Lung (tissue), 12 donors: ENCODE results near the gene MRGPRX2. TPM values are rescaled to one million over a fixed set of nuclear protein-coding genes. Genes with fewer than 3 reads are reported as not detected.

Experiments
- ATAC-seq: fragments of 200-7000 bp; cut with Tn5 transposase; one replicate; pipeline ENCODE4 v1.9.1; 2020; ENCODE audit warnings: moderate number of reproducible peaks; ENCODE audit not compliant: insufficient read depth, low FRiP score
- DNase-seq, 3 donors: peaks; one replicate each; pipeline ENCODE4 v3.0.0-alpha.2; 2013 to 2017
- H3K27ac ChIP-seq, 2 donors: one replicate each; pipeline ENCODE4 v1.5.1; 2013; ENCODE audit warnings: mild to moderate bottlenecking in 2 of 2, moderate library complexity in 2 of 2, control low read depth in 1 of 2, inconsistent platforms in 1 of 2, low read depth in 1 of 2, low read length in 1 of 2
- H3K27me3 ChIP-seq, 3 donors: one replicate each; pipeline ENCODE4 v1.5.1; 2013; ENCODE audit warnings: low read length in 2 of 3; ENCODE audit not compliant: control insufficient read depth in 3 of 3, insufficient read depth in 3 of 3
- H3K36me3 ChIP-seq, 4 donors: one replicate each; pipeline ENCODE4 v1.5.1; 2013; ENCODE audit warnings: low read length in 4 of 4, mild to moderate bottlenecking in 1 of 4, moderate library complexity in 1 of 4; ENCODE audit not compliant: control insufficient read depth in 4 of 4, insufficient read depth in 4 of 4
- H3K4me1 ChIP-seq, 5 donors: one replicate each; pipeline ENCODE4 v1.5.1; 2013; ENCODE audit warnings: low read length in 5 of 5, mild to moderate bottlenecking in 2 of 5, moderate library complexity in 1 of 5; ENCODE audit not compliant: control insufficient read depth in 5 of 5, insufficient read depth in 5 of 5
- H3K4me3 ChIP-seq: one replicate; pipeline ENCODE4 v1.5.1; 2013; ENCODE audit warnings: mild to moderate bottlenecking, control low read depth, moderate library complexity
- H3K9ac ChIP-seq, 2 donors: one replicate each; pipeline ENCODE4 v1.5.1; 2013; ENCODE audit warnings: low read length in 2 of 2, control low read depth in 1 of 2; ENCODE audit not compliant: insufficient read depth in 1 of 2
- H3K9me3 ChIP-seq, 4 donors: one replicate each; pipeline ENCODE4 v1.5.1; 2013; ENCODE audit warnings: low read length in 3 of 4, mild to moderate bottlenecking in 1 of 4, moderate library complexity in 1 of 4; ENCODE audit not compliant: control insufficient read depth in 4 of 4, insufficient read depth in 3 of 4
- WGBS, 2 donors: extraction: QIAGEN DNeasy Blood & Tissue Kit; methylation state at CpG; one replicate each; pipeline ENCODE4 v1.1.7; 2013; 5-methylcytosine and 5-hydroxymethylcytosine counted together
- polyA plus RNA-seq, 2 donors: library from polyadenylated mRNA; stranded (reverse); fragments of 200-250 nt; gene quantifications; one replicate each; pipeline ENCODE4 v1.2.1, GENCODE V29; 2013
- total RNA-seq, 2 donors: library from RNA; depleted of rRNA in 1 of 2; stranded (reverse); fragments of >200 nt in 1 of 2; gene quantifications; one replicate each; pipeline ENCODE4 v1.2.1, GENCODE V29; 2014 to 2021
- TF ChIP-seq, protein P1 (sequence below): IDR thresholded peaks from 2 replicates; pipeline ENCODE4 v1.5.1; 2012; ENCODE audit warnings: mild to moderate bottlenecking; ENCODE audit errors: control extremely low read depth, extremely low read depth
- donor health status: control.
- donor health status: control.
- donor health status: Bipolar disorder and iron deficiency.
- donor health status: healthy.
- donor health status: DM: yes; HTN: yes; CAD: no.

MRGPRX2 gene
- total and polyA plus RNA-seq, 4 donors, result not detected

- Histone ChIP-seq H3K9me3 (no peaks in the 10 kb centered on the region), H3K36me3 (no peaks in the 10 kb centered on the region), H3K4me3 (no peak overlapping the region), H3K9ac (no peak overlapping the region), H3K4me1 (peaks cover 0 to 3% (median 0%) of the 10 kb centered on the region in 5 donors), H3K27ac (no peak overlapping the region), H3K27me3 (no peaks in the 10 kb centered on the region)
- WGBS, 2 donors, result 5 to 8% methylated on average over 10 to 11 of the region's 11 CpGs
- ATAC-seq, result peak; percentile 83
- TF ChIP-seq, protein P1, sequence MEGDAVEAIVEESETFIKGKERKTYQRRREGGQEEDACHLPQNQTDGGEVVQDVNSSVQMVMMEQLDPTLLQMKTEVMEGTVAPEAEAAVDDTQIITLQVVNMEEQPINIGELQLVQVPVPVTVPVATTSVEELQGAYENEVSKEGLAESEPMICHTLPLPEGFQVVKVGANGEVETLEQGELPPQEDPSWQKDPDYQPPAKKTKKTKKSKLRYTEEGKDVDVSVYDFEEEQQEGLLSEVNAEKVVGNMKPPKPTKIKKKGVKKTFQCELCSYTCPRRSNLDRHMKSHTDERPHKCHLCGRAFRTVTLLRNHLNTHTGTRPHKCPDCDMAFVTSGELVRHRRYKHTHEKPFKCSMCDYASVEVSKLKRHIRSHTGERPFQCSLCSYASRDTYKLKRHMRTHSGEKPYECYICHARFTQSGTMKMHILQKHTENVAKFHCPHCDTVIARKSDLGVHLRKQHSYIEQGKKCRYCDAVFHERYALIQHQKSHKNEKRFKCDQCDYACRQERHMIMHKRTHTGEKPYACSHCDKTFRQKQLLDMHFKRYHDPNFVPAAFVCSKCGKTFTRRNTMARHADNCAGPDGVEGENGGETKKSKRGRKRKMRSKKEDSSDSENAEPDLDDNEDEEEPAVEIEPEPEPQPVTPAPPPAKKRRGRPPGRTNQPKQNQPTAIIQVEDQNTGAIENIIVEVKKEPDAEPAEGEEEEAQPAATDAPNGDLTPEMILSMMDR, result peak; percentile 95
- peak; percentile 81 to 90 (median 88) for DNase-seq
Observed at GRCh38 chr11:19071255-19071654, 10.7 kb upstream of the MRGPRX2 start.

DNA sequence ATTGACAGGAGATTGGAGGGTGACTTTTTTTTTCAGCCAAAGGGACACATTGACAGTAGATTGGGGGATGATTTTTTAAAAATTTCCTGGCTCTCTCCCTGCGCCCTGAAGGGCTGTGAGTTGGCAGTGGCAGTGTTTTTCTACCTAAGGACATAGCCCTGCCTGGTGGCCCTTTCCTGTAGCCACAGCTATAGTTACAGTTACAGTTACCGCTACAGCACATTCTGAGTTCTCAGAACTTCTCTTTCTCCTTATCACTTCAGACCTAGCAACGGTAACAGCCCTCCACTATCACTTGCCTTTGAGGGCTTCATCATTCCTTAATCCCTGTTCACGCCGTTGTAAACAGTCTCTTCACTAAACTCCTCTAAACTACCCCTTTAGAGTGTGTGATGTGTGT is 684 bp downstream of the MRGPRX2 start:
- ATAC-seq (no peak), DNase-seq (no peak)
- H3K27ac ChIP-seq, result no peak overlapping the region
- 44 to 48% methylated on average over 5 of the region's 5 CpGs for WGBS, 2 donors
- H3K36me3 ChIP-seq, result no peaks in the 10 kb centered on the region
- H3K9ac ChIP-seq, result no peak overlapping the region
- TF ChIP-seq, protein P1, result no peak
- H3K4me3 ChIP-seq, result no peak overlapping the region
- peaks cover 0 to 5% (median 0%) of the 10 kb centered on the region in 5 donors for H3K4me1 ChIP-seq
- H3K9me3 ChIP-seq, result no peaks in the 10 kb centered on the region
- H3K27me3 ChIP-seq, result peaks cover 0 to 3% (median 0%) of the 10 kb centered on the region in 3 donors

DNA sequence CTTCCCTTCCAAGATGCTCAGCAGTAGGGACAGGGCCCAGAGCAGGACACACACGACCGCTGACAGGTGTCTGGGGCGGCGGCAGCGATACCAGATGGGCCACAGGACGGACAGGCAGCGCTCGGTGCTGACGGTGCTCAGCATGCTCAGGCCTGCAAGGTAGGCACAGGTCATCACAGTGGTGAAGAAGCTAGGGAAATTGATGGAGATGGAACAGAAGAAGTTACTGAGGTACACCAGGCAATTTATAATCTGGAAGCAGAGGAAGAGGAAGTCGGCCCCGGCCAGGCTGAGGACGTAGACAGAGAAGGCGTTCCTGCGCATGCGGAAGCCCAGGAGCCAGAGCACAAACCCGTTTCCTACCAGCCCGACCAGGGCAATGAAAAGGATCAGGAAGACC is 4.6 kb downstream of the MRGPRX2 start:
- Histone ChIP-seq H3K36me3 (no peaks in the 10 kb centered on the region), H3K4me3 (no peak overlapping the region), H3K27me3 (peaks cover 0 to 3% (median 0%) of the 10 kb centered on the region in 3 donors), H3K4me1 (peaks cover 0 to 5% (median 0%) of the 10 kb centered on the region in 5 donors), H3K9ac (no peak overlapping the region), H3K27ac (no peak overlapping the region), H3K9me3 (no peaks in the 10 kb centered on the region)
- TF ChIP-seq, protein P1, result no peak
- ATAC-seq (no peak), DNase-seq (no peak)
- WGBS, 2 donors, result 88 to 91% methylated on average over 17 of the region's 17 CpGs

- Histone ChIP-seq H3K27me3 (peaks cover 0 to 3% (median 0%) of the 10 kb centered on the region in 3 donors), H3K4me1 (no peaks in the 10 kb centered on the region), H3K27ac (no peak overlapping the region), H3K9ac (no peak overlapping the region), H3K9me3 (no peaks in the 10 kb centered on the region), H3K4me3 (no peak overlapping the region), H3K36me3 (no peaks in the 10 kb centered on the region)
- DNase-seq (no peak), ATAC-seq (no peak)
- WGBS, 2 donors, result 88 to 92% methylated on average over 3 of the region's 3 CpGs
- TF ChIP-seq, protein P1, result no peak
Observed at GRCh38 chr11:19055016-19055415, 5.5 kb downstream of the MRGPRX2 start.
